Spleen (tissue), 11 donors: ENCODE measurements around the gene MYL2. TPM values are rescaled to one million over a fixed set of nuclear protein-coding genes. Genes with fewer than 3 reads are reported as not detected.

ENCODE experiments used
- DNase-seq: peaks from one replicate; pipeline ENCODE4 v3.0.0-alpha.2; 2020
- H3K27ac ChIP-seq, 8 donors: fragments of 200-600 bp; sonication (generic) in 7 of 8; 1 replicate in 4 of 8; 2 replicates in 4 of 8; pipeline versions ENCODE4 v1.5.0 to v1.8.0; 2016 to 2021; ENCODE audit warnings: inconsistent platforms in 4 of 8, mild to moderate bottlenecking in 4 of 8, moderate library complexity in 1 of 8
- H3K27me3 ChIP-seq, 7 donors: fragments of 200-600 bp; sonication (generic) in 6 of 7; replicated peaks in 1 of 7; 1 replicate in 4 of 7; 2 replicates in 3 of 7; pipeline versions ENCODE4 v1.5.0 to v1.8.0; 2016 to 2021; ENCODE audit warnings: inconsistent platforms in 3 of 7, mild to moderate bottlenecking in 1 of 7
- H3K36me3 ChIP-seq, 6 donors: fragments of 200-600 bp; sonication (generic) in 5 of 6; 1 replicate in 4 of 6; 2 replicates in 2 of 6; pipeline versions ENCODE4 v1.5.0 to v1.8.0; 2016 to 2021; ENCODE audit warnings: inconsistent platforms in 2 of 6
- H3K4me1 ChIP-seq, 6 donors: fragments of 200-600 bp; sonication (generic) in 5 of 6; 1 replicate in 3 of 6; 2 replicates in 3 of 6; pipeline versions ENCODE4 v1.5.0 to v1.8.0; 2016 to 2021; ENCODE audit warnings: inconsistent platforms in 3 of 6
- H3K4me3 ChIP-seq, 8 donors: fragments of 200-600 bp; sonication (generic) in 7 of 8; 1 replicate in 4 of 8; 2 replicates in 4 of 8; pipeline versions ENCODE4 v1.5.0 to v1.8.0; 2016 to 2021; ENCODE audit warnings: inconsistent platforms in 4 of 8, mild to moderate bottlenecking in 4 of 8, moderate library complexity in 2 of 8
- H3K9me3 ChIP-seq, 8 donors: fragments of 200-600 bp; sonication (generic) in 7 of 8; 1 replicate in 4 of 8; 2 replicates in 4 of 8; pipeline versions ENCODE4 v1.5.0 to v1.8.0; 2016 to 2021; ENCODE audit warnings: inconsistent platforms in 4 of 8
- POLR2A ChIP-seq, 3 donors: fragments of 450-650 bp; IDR thresholded peaks; one replicate each; pipeline ENCODE4 v1.5.1; 2017; ENCODE audit warnings: antibody characterized with exemption in 3 of 3, mild to moderate bottlenecking in 1 of 3
- POLR2AphosphoS5 ChIP-seq, 3 donors: sonication (generic); formaldehyde crosslinking; IDR thresholded peaks; one replicate each; pipeline ENCODE4 v1.5.1; 2017; ENCODE audit warnings: antibody characterized with exemption in 3 of 3
- WGBS, 5 donors: extraction: QIAGEN DNeasy Blood & Tissue Kit in 3 of 5; methylation state at CpG; one replicate each; pipeline versions ENCODE4 v1.1.5 to v1.1.7; 2013 to 2018; 5-methylcytosine and 5-hydroxymethylcytosine counted together
- intact Hi-C: fragments of 100-400 bp; cut with DNase I; formaldehyde crosslinking; loops from one replicate; pipeline ENCODE4 v1.15.0; 2023; ENCODE audit warnings: low total_unique reads
- polyA plus RNA-seq, 3 donors: library from polyadenylated mRNA; stranded (reverse); fragments of 200-250 nt; gene quantifications; one replicate each; pipeline ENCODE4 v1.2.1, GENCODE V29; 2013
- total RNA-seq, 7 donors: library from RNA; depleted of rRNA in 3 of 7; stranded (reverse); fragments of >200 nt in 3 of 7; fragmentation: NEBNext Ultra II Directional in 4 of 7; extraction: Animal tissue kit (Norgen Biotek cat#: 25700) in 4 of 7; gene quantifications; one replicate each; pipeline versions ENCODE4 v1.1.0 to v1.2.1, GENCODE V29; 2016 to 2021
- TF ChIP-seq, protein P1 (sequence below), 11 experiments: fragments of 200-600 bp in 7 of 11; fragments of 450-650 bp in 4 of 11; sonication (generic) in 4 of 11; IDR thresholded peaks in 8 of 11; conservative IDR thresholded peaks in 3 of 11; 1 replicate in 7 of 11; 2 replicates in 4 of 11; pipeline versions ENCODE4 v1.4.0 to v1.8.0; 2016 to 2021; ENCODE audit warnings: antibody characterized with exemption in 11 of 11, inconsistent platforms in 4 of 11, mild to moderate bottlenecking in 1 of 11
- donor health status: healthy with polysubstance abuse.
- donor health status: DM: no; HTN: no; CAD: no; lungs with moderate emphysema.
- donor health status: DM: no; HTN: no; CAD: no.
- donor health status: Bipolar disorder and iron deficiency.
- donor health status: healthy.
- donor health status: DM: no; HTN: no; CAD: no.
- donor health status: DM: yes; HTN: yes; CAD: no.

The MYL2 gene
- total and polyA plus RNA-seq, 10 donors: 1.2 to 8.5 (median 1.3) TPM; not detected in 7

DNA sequence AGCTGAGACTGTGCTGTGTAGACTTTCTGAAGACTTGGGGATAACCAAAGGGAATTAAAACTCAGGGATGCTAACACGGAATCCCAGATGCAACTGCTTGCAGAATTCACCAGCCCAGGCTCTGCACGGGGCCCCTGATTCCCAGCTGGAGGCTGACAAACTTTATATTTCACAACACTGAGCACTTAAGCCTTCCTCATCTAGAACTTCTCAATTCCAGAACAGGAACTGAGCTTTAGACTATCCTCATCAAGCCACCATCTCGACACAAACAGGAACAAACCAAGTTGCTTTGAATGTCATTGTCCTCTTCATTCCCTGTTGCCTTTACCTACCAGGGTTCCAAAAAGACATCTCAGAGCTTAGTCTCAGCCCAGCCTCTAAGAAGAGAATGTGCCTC, 51.4 kb downstream of the MYL2 start:
- Histone ChIP-seq H3K27me3 (no peaks in the 10 kb centered on the region), H3K4me3 (no peak overlapping the region), H3K27ac (peak overlapping the region in 2 of 8 donors; percentile 33 to 42), H3K4me1 (peaks cover 0 to 8% (median 0%) of the 10 kb centered on the region in 6 donors), H3K36me3 (no peaks in the 10 kb centered on the region), H3K9me3 (no peaks in the 10 kb centered on the region)
- 26 to 49% (median 41%) methylated on average over 3 of the region's 3 CpGs for WGBS, 5 donors
- intact Hi-C loops: no loop called here
- DNase-seq: no peak
- TF ChIP-seq POLR2AphosphoS5 (IDR thresholded peaks at IDR 0.05): no peak
- TF ChIP-seq, protein P1, sequence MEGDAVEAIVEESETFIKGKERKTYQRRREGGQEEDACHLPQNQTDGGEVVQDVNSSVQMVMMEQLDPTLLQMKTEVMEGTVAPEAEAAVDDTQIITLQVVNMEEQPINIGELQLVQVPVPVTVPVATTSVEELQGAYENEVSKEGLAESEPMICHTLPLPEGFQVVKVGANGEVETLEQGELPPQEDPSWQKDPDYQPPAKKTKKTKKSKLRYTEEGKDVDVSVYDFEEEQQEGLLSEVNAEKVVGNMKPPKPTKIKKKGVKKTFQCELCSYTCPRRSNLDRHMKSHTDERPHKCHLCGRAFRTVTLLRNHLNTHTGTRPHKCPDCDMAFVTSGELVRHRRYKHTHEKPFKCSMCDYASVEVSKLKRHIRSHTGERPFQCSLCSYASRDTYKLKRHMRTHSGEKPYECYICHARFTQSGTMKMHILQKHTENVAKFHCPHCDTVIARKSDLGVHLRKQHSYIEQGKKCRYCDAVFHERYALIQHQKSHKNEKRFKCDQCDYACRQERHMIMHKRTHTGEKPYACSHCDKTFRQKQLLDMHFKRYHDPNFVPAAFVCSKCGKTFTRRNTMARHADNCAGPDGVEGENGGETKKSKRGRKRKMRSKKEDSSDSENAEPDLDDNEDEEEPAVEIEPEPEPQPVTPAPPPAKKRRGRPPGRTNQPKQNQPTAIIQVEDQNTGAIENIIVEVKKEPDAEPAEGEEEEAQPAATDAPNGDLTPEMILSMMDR (IDR thresholded peaks at IDR 0.05 in 8 of 11, conservative IDR thresholded peaks at IDR 0.05 in 3 of 11): no peak
- no peak for TF ChIP-seq POLR2A (IDR thresholded peaks at IDR 0.05)

DNA sequence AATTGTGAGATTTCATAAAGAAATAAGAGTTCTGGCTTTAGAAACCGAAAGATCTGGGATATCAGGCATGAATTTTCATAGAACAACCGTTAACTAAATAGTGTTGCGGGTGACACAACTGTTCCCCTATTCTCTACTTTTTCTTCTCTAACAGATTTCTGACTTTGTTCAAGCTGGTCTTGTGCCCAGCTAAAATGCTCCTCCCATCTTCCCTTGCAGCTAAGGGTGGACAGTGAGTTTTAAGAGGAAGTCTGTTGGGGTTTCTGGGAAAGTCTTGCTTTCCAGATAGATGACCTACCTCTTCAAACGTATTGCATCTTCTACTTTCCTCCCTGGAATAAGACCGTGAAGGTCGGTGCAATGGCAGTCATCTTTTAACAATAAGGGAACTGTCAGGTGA, 54.9 kb downstream of the MYL2 start:
- intact Hi-C loops: no loop called here
- Histone ChIP-seq H3K27me3 (no peaks in the 10 kb centered on the region), H3K4me3 (no peak overlapping the region), H3K27ac (no peak overlapping the region), H3K4me1 (peaks cover 0 to 8% (median 0%) of the 10 kb centered on the region in 6 donors), H3K9me3 (no peaks in the 10 kb centered on the region), H3K36me3 (no peaks in the 10 kb centered on the region)
- TF ChIP-seq POLR2AphosphoS5 (IDR thresholded peaks at IDR 0.05): no peak
- TF ChIP-seq, protein P1 (IDR thresholded peaks at IDR 0.05 in 8 of 11, conservative IDR thresholded peaks at IDR 0.05 in 3 of 11): no peak
- TF ChIP-seq POLR2A (IDR thresholded peaks at IDR 0.05): no peak
- WGBS, 5 donors: 79 to 88% (median 83%) methylated on average over 6 of the region's 6 CpGs
- no peak for DNase-seq

GRCh38 chr12:110863161-110863560, 57.2 kb downstream of the MYL2 start:
- Histone ChIP-seq H3K4me3 (no peak overlapping the region), H3K27ac (no peak overlapping the region), H3K9me3 (no peaks in the 10 kb centered on the region), H3K36me3 (no peaks in the 10 kb centered on the region), H3K27me3 (no peaks in the 10 kb centered on the region), H3K4me1 (no peaks in the 10 kb centered on the region)
- WGBS, 5 donors: 74 to 100% (median 85%) methylated on average over 7 of the region's 7 CpGs
- no peak for DNase-seq
- TF ChIP-seq POLR2A (IDR thresholded peaks at IDR 0.05): no peak
- TF ChIP-seq, protein P1 (IDR thresholded peaks at IDR 0.05 in 8 of 11, conservative IDR thresholded peaks at IDR 0.05 in 3 of 11): no peak
- TF ChIP-seq POLR2AphosphoS5 (IDR thresholded peaks at IDR 0.05): no peak
- intact Hi-C loops: no loop called here

DNA sequence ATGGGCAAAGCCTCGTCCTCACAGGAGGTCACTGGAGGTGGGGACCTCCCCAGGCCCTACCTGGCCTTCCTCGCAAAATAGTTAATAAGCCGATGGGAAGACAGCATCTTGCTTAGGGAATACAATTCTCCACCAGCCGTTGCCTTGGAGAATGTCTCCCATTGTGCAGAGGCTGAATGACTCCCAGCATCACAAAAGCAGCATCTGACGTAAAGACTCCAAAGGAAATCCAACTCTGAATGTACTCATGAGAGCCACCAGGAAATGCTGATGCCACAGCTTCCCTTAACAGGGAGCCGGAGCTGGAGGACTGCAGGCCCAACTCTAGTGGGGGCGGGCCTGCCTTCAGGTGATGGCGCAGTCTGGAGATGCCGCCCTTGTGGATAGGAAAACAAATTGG, 58.0 kb downstream of the MYL2 start:
- Histone ChIP-seq H3K4me3 (no peak overlapping the region), H3K4me1 (no peaks in the 10 kb centered on the region), H3K36me3 (no peaks in the 10 kb centered on the region), H3K9me3 (no peaks in the 10 kb centered on the region), H3K27me3 (no peaks in the 10 kb centered on the region), H3K27ac (no peak overlapping the region)
- no peak for DNase-seq
- 81 to 87% (median 85%) methylated on average over 9 of the region's 9 CpGs for WGBS, 5 donors
- no peak for TF ChIP-seq POLR2AphosphoS5 (IDR thresholded peaks at IDR 0.05)
- no peak for TF ChIP-seq POLR2A (IDR thresholded peaks at IDR 0.05)
- TF ChIP-seq, protein P1 (IDR thresholded peaks at IDR 0.05 in 8 of 11, conservative IDR thresholded peaks at IDR 0.05 in 3 of 11): no peak
- intact Hi-C loops: no loop called here
